Bronchus fibroblast of lung (primary cell): Measurements from ENCODE around the gene ROMO1. TPM values are rescaled to one million over a fixed set of nuclear protein-coding genes. Genes with fewer than 3 reads are reported as not detected.

Source experiments
- total RNA-seq: library from RNA; depleted of rRNA; stranded (reverse); fragments of >200 nt; gene quantifications from 2 replicates; pipeline ENCODE4 v1.2.3, GENCODE V29; 2015

ROMO1 gene
- total RNA-seq = 397 and 521 TPM in 2 replicates

DNA sequence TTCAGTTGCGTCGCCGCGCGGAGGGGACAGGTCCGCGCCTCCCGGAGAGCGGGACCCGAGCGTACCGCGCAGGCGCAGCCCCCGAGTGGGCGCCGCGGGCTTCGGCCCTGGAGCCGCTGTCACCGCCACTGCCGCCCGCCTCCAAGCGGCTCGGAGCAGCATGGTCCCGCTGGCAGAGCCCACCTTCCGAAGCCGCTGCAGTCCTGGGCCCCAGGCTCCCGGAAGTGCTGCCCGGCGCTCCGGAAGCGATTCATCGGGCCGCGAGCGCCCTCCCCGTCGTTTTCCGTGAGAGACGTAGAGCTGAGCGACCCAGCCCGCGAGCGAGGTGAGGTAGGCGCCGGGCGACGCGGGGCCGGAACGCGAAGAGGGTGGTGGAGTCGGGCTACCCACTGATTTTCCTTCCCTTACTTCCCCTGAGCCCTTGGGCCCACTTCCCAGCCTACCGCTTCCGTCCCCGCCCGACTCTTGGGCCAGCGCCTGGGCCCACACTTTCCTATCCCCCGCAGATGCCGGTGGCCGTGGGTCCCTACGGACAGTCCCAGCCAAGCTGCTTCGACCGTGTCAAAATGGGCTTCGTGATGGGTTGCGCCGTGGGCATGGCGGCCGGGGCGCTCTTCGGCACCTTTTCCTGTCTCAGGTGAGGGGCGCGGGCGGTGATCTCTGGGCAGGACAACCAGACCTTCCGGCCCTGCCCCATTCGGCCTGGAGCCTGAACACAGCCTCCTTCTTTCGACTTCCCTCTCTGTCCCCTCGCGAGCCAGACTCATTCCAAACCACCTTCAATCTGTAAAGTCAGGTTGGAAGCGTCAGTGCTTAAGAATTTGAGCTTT, at the start of gene ROMO1, which contains the start of gene NFS1:
ROMO1 (plus strand) TSS at position 279 of the 830 bp plus-strand sequence; CDS start at position 507, 228 bp downstream.
NFS1 (minus strand) TSS at position 226 of the 830 bp plus-strand sequence; CDS start at position 162, 64 bp downstream.

DNA sequence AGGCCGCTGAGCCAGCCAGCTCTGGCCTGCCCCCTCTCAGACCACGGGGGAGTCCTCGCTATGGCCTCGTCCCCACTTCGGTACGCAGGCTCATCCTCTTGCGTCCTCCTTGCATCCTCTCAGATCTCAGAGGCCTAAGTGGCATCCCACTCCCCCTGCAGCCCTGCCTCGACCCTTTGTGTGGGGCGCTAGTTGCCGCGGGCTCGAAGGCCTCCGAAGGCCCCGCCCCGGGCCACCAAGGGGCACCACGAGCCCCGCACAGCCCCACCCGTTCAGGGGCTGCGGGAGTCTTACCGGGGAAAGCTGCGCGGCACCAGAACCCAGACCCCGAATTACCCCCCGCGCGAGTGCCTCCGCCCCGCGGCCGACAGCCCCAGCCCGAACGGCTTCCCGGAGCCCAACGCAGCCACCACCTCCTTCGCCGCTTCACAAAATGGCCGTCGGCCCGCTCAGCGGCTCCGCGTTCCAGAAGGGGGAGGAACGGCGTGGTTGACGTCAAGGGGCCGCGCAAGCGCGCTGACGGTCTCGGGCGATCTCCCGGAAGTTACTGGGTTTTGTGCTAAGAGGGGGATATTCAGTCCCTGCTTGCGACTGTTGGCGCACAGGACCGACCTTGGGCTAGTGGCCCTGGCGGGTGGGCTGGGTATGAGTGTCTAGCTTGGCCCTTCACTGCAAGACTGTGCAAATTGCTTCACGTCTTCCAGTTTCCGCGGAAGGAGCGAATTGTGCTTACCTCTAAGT, 34.6 kb upstream of the ROMO1 start, which contains the start of the genes CPNE1 and RBM12:
CPNE1 (minus strand) TSS at position 435 of the 741 bp plus-strand sequence. CDS start 31,977 bp downstream, outside the sequence.
RBM12 (minus strand) TSS at position 435 of the 741 bp plus-strand sequence. CDS start 9,578 bp downstream, outside the sequence.

DNA sequence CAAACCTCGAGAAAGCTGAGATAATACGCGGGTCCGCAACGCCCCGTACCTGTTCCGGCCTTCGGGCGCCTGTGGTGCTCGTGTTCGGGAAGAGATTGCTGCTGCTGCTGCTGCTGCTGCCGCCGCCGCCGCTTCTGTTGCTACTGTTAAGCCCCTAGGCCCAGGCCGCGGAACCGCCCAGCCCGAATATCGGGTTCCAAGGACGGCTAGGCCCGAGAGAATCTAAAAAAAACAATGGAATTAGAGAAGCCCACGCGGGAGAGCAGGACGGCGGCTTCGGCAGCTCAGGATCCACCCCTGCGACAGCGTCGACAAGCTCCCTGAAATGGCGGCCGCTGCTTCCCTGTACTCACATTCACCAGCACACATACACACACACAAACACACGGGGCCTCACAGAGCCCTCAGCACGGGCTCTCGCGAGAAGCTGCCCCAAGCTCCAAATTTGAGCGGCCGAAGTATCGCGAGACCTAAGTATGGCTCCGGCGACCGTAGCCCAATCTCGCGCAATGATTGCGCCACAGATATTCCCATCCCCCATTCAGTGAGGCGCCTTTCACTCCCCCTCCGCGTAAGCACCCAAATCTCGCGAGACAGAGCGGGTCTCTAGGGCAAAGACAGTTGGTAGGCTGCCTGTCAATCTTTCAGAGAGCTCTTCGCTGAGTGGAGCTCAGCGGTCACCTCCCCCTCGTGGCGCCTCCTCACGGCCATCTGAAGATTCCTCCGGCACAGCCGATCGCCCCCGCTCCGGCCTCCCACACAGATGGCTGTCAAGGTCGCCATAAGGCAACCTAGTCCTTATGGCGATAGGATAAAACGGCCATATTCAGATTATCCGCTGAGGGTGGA, 42.9 kb downstream of the ROMO1 start, which contains the start of gene RBM39:
RBM39 (minus strand) TSS at position 369 of the 849 bp plus-strand sequence. CDS start 1,386 bp downstream, outside the sequence.

Other genes starting within 250 kb of the ROMO1 start
- gene CEP250, start 243.8 kb upstream of the ROMO1 start, total RNA-seq = 29.1 and 33.9 TPM in 2 replicates
- gene C20orf173, start 169.8 kb upstream of the ROMO1 start, total RNA-seq = not detected in 2 replicates
- gene ERGIC3, start 157.3 kb upstream of the ROMO1 start, total RNA-seq = 189 and 202 TPM in 2 replicates
- 4.7 and 6.8 TPM in 2 replicates for gene SPAG4, start 83.6 kb upstream of the ROMO1 start, total RNA-seq
- 94.3 and 95.6 TPM in 2 replicates for gene CPNE1, start 34.5 kb upstream of the ROMO1 start, total RNA-seq
- 27.4 and 30.6 TPM in 2 replicates for gene RBM12, start 34.5 kb upstream of the ROMO1 start, total RNA-seq
- 27.9 and 35.3 TPM in 2 replicates for gene NFS1, start 53 bp upstream of the ROMO1 start, total RNA-seq
- gene RBM39, start 42.9 kb downstream of the ROMO1 start, total RNA-seq = 104 and 138 TPM in 2 replicates
- 23.0 and 27.6 TPM in 2 replicates for gene PHF20, start 72.6 kb downstream of the ROMO1 start, total RNA-seq